HUES6 (cell line): ENCODE data around the gene PNLIPRP2.
A peak's percentile ranks its signal among the peaks of the same experiment; 100 is the strongest.

ENCODE experiments used
- H3K27ac ChIP-seq: 2 replicates; pipeline ENCODE4 v1.7.0; 2013; ENCODE audit warnings: low read depth, mild to moderate bottlenecking, low read length, inconsistent platforms
- H3K27me3 ChIP-seq: 2 replicates; pipeline ENCODE4 v1.6.1; 2013; ENCODE audit warnings: low read length; ENCODE audit not compliant: control insufficient read depth, insufficient read depth
- H3K36me3 ChIP-seq: 2 replicates; pipeline ENCODE4 v1.6.1; 2013; ENCODE audit warnings: low read length; ENCODE audit not compliant: control insufficient read depth, insufficient read depth
- H3K4me1 ChIP-seq: 2 replicates; pipeline ENCODE4 v1.6.1; 2013; ENCODE audit warnings: low read length; ENCODE audit not compliant: control insufficient read depth, insufficient read depth
- H3K4me3 ChIP-seq: 2 replicates; pipeline ENCODE4 v1.5.1; 2013; ENCODE audit warnings: low read depth, low read length
- H3K9ac ChIP-seq: one replicate; pipeline ENCODE4 v1.6.1; 2013; ENCODE audit warnings: mild to moderate bottlenecking, low read length
- H3K9me3 ChIP-seq: 2 replicates; pipeline ENCODE4 v1.6.1; 2013; ENCODE audit warnings: low read depth, low read length; ENCODE audit not compliant: control insufficient read depth, insufficient read depth

The PNLIPRP2 gene

GRCh38 chr10:116656044-116656443 lies 35.3 kb downstream of the PNLIPRP2 start:
- no peak overlapping the region for H3K27ac ChIP-seq
- H3K4me1 ChIP-seq, result no peaks in the 10 kb centered on the region
- no peak overlapping the region for H3K4me3 ChIP-seq
- no peaks in the 10 kb centered on the region for H3K36me3 ChIP-seq
- H3K9me3 ChIP-seq, result no peaks in the 10 kb centered on the region
- H3K9ac ChIP-seq, result no peak overlapping the region
- no peaks in the 10 kb centered on the region for H3K27me3 ChIP-seq

GRCh38 chr10:116657863-116658551 lies 37.3 kb downstream of the PNLIPRP2 start:
- Histone ChIP-seq H3K27me3 (no peaks in the 10 kb centered on the region), H3K4me3 (no peak overlapping the region), H3K9me3 (no peaks in the 10 kb centered on the region), H3K9ac (no peak overlapping the region), H3K4me1 (no peaks in the 10 kb centered on the region), H3K27ac (no peak overlapping the region), H3K36me3 (no peaks in the 10 kb centered on the region)

GRCh38 chr10:116659049-116659670 lies 38.4 kb downstream of the PNLIPRP2 start:
- H3K4me1 ChIP-seq, result no peaks in the 10 kb centered on the region
- no peak overlapping the region for H3K27ac ChIP-seq
- no peaks in the 10 kb centered on the region for H3K9me3 ChIP-seq
- no peak overlapping the region for H3K4me3 ChIP-seq
- peaks cover 5% of the 10 kb centered on the region; the same call in 1 of the 2 replicates for H3K36me3 ChIP-seq
- H3K27me3 ChIP-seq, result no peaks in the 10 kb centered on the region
- H3K9ac ChIP-seq, result no peak overlapping the region

- H3K27ac ChIP-seq, result no peak overlapping the region
These were observed 40.1 kb downstream of the PNLIPRP2 start for GRCh38 chr10:116660860-116661259.

GRCh38 chr10:116663342-116663741 lies 42.6 kb downstream of the PNLIPRP2 start:
- no peaks in the 10 kb centered on the region for H3K27me3 ChIP-seq
- no peak overlapping the region for H3K9ac ChIP-seq
- no peak overlapping the region for H3K27ac ChIP-seq
- no peak overlapping the region for H3K4me3 ChIP-seq
- H3K9me3 ChIP-seq, result no peaks in the 10 kb centered on the region
- peaks cover 29% of the 10 kb centered on the region for H3K36me3 ChIP-seq
- H3K4me1 ChIP-seq, result no peaks in the 10 kb centered on the region

More at GRCh38 chr10:116660860-116661259, 40.1 kb downstream of the PNLIPRP2 start:
- Histone ChIP-seq H3K4me3 (no peak overlapping the region), H3K4me1 (no peaks in the 10 kb centered on the region), H3K9me3 (no peaks in the 10 kb centered on the region), H3K27me3 (no peaks in the 10 kb centered on the region), H3K9ac (no peak overlapping the region), H3K36me3 (peaks cover 13% of the 10 kb centered on the region; the same call in 1 of the 2 replicates)

- H3K27ac ChIP-seq, result no peak overlapping the region
- no peaks in the 10 kb centered on the region for H3K27me3 ChIP-seq
- H3K36me3 ChIP-seq, result peaks cover 29% of the 10 kb centered on the region
- peaks cover 6% of the 10 kb centered on the region for H3K4me1 ChIP-seq
- H3K4me3 ChIP-seq, result no peak overlapping the region
- H3K9ac ChIP-seq, result no peak overlapping the region
- H3K9me3 ChIP-seq, result no peaks in the 10 kb centered on the region
These were observed 43.9 kb downstream of the PNLIPRP2 start for GRCh38 chr10:116664631-116665030.

GRCh38 chr10:116665541-116666125 lies 44.9 kb downstream of the PNLIPRP2 start:
- no peak overlapping the region for H3K4me3 ChIP-seq
- H3K27ac ChIP-seq, result no peak overlapping the region
- H3K9me3 ChIP-seq, result no peaks in the 10 kb centered on the region
- H3K4me1 ChIP-seq, result peaks cover 10% of the 10 kb centered on the region
- no peaks in the 10 kb centered on the region for H3K27me3 ChIP-seq
- peaks cover 29% of the 10 kb centered on the region for H3K36me3 ChIP-seq
- no peak overlapping the region for H3K9ac ChIP-seq

GRCh38 chr10:116667484-116667883 lies 46.7 kb downstream of the PNLIPRP2 start:
- Histone ChIP-seq H3K27me3 (no peaks in the 10 kb centered on the region), H3K27ac (no peak overlapping the region), H3K9me3 (no peaks in the 10 kb centered on the region), H3K4me3 (no peak overlapping the region), H3K36me3 (peaks cover 29% of the 10 kb centered on the region), H3K4me1 (peaks cover 18% of the 10 kb centered on the region), H3K9ac (no peak overlapping the region)

- peaks cover 18% of the 10 kb centered on the region for H3K4me1 ChIP-seq
- no peak overlapping the region for H3K27ac ChIP-seq
- H3K27me3 ChIP-seq, result no peaks in the 10 kb centered on the region
- H3K36me3 ChIP-seq, result peaks cover 29% of the 10 kb centered on the region
- H3K9me3 ChIP-seq, result no peaks in the 10 kb centered on the region
- no peak overlapping the region for H3K9ac ChIP-seq
- no peak overlapping the region for H3K4me3 ChIP-seq
These were observed 47.3 kb downstream of the PNLIPRP2 start for GRCh38 chr10:116668018-116668417.

GRCh38 chr10:116668446-116668845 lies 47.7 kb downstream of the PNLIPRP2 start:
- Histone ChIP-seq H3K9me3 (no peaks in the 10 kb centered on the region), H3K36me3 (peaks cover 29% of the 10 kb centered on the region), H3K27me3 (no peaks in the 10 kb centered on the region), H3K4me3 (no peak overlapping the region), H3K9ac (no peak overlapping the region), H3K27ac (no peak overlapping the region), H3K4me1 (peaks cover 18% of the 10 kb centered on the region)

GRCh38 chr10:116669080-116669479 lies 48.3 kb downstream of the PNLIPRP2 start:
- Histone ChIP-seq H3K4me1 (peaks cover 18% of the 10 kb centered on the region), H3K4me3 (peak overlapping the region; percentile 75), H3K36me3 (peaks cover 24% of the 10 kb centered on the region), H3K27ac (no peak overlapping the region), H3K27me3 (no peaks in the 10 kb centered on the region), H3K9me3 (no peaks in the 10 kb centered on the region), H3K9ac (peak overlapping the region; percentile 71)
